Small intestine (tissue), 7 donors: Measurements from ENCODE around the gene CNR2. TPM values are rescaled to one million over a fixed set of nuclear protein-coding genes. Genes with fewer than 3 reads are reported as not detected.
"Not testable (repeated sequence)": the region's sequence is repeated elsewhere in the genome, so short reads cannot be mapped to it uniquely, and the experiment has no call there.

Source experiments
- DNase-seq, 2 donors: peaks; one replicate each; pipeline versions ENCODE4 v3.0.0 to v3.0.0-alpha.2; 2013
- FAIRE-seq: peaks from 2 replicates; lab custom pipeline; 2012; peaks lifted over from hg19 to GRCh38; lab: Jason Lieb, UNC
- H3K27ac ChIP-seq, 3 donors: one replicate each; pipeline ENCODE4 v1.5.1; 2013; ENCODE audit warnings: low read length in 2 of 3, mild to moderate bottlenecking in 2 of 3, control low read depth in 1 of 3, inconsistent platforms in 1 of 3, low read depth in 1 of 3, moderate library complexity in 1 of 3
- H3K27me3 ChIP-seq, 3 donors: one replicate each; pipeline ENCODE4 v1.6.1; 2013; ENCODE audit warnings: low read length in 3 of 3, inconsistent platforms in 1 of 3; ENCODE audit not compliant: control insufficient read depth in 3 of 3, insufficient read depth in 3 of 3
- H3K36me3 ChIP-seq, 3 donors: one replicate each; pipeline ENCODE4 v1.6.1; 2013; ENCODE audit warnings: low read length in 3 of 3, inconsistent platforms in 1 of 3, low read depth in 1 of 3, mild to moderate bottlenecking in 1 of 3, moderate library complexity in 1 of 3; ENCODE audit not compliant: control insufficient read depth in 3 of 3, insufficient read depth in 2 of 3
- H3K4me1 ChIP-seq, 3 donors: one replicate each; pipeline ENCODE4 v1.6.1; 2013; ENCODE audit warnings: low read length in 2 of 3, inconsistent platforms in 1 of 3, low read depth in 1 of 3, mild to moderate bottlenecking in 1 of 3, moderate library complexity in 1 of 3; ENCODE audit not compliant: control insufficient read depth in 3 of 3, insufficient read depth in 2 of 3
- H3K4me3 ChIP-seq, 3 donors: one replicate each; pipeline ENCODE4 v1.5.1; 2013; ENCODE audit warnings: low read length in 3 of 3, control low read depth in 1 of 3, inconsistent platforms in 1 of 3, low read depth in 1 of 3, mild to moderate bottlenecking in 1 of 3, moderate library complexity in 1 of 3
- H3K9me3 ChIP-seq, 2 donors: one replicate each; pipeline ENCODE4 v1.6.1; 2013; ENCODE audit warnings: low read depth in 1 of 2, low read length in 1 of 2; ENCODE audit not compliant: control insufficient read depth in 2 of 2, insufficient read depth in 1 of 2
- WGBS, 3 donors: extraction: QIAGEN DNeasy Blood & Tissue Kit; methylation state at CpG; one replicate each; pipeline ENCODE4 v1.1.7; 2013; 5-methylcytosine and 5-hydroxymethylcytosine counted together
- polyA plus RNA-seq, 4 donors: library from polyadenylated mRNA; stranded (reverse) in 3 of 4; unstranded in 1 of 4; fragments of 200-250 nt in 3 of 4; fragments of 120-200 nt in 1 of 4; gene quantifications; one replicate each; pipeline versions ENCODE4 v1.2.1 to v1.2.3, GENCODE V29; 2013
- donor health status: healthy with polysubstance abuse.
- donor health status: control.
- donor health status: control.
- donor health status: Bipolar disorder and iron deficiency.
- donor health status: healthy.

CNR2 gene
- polyA plus RNA-seq, 4 donors: 0.10 to 0.15 TPM; not detected in 2

GRCh38 chr1:23867895-23868556 lies 45.1 kb downstream of the CNR2 start, which contains the start of gene FUCA1:
FUCA1 (minus strand) TSS chr1:23868290; CDS start chr1:23868286, 4 bp downstream.
- peak within 1 kb of the TSS; percentile 64 to 92 (median 74) for H3K4me3 ChIP-seq
- 0% methylated on average over 38 to 71 of the region's 71 CpGs for WGBS, 3 donors
- peaks cover 3 to 16% (median 3%) of the 10 kb centered on the region in 3 donors for H3K4me1 ChIP-seq
- peaks cover 0 to 14% (median 4%) of the 10 kb centered on the region in 3 donors for H3K36me3 ChIP-seq
- DNase-seq (peak; percentile 96 to 98), FAIRE-seq (no peak)
- H3K9me3 ChIP-seq: no peaks in the 10 kb centered on the region
- peak within 1 kb of the TSS; percentile 66 to 78 (median 74) for H3K27ac ChIP-seq
- H3K27me3 ChIP-seq: peaks cover 0 to 4% (median 0%) of the 10 kb centered on the region in 3 donors

- Histone ChIP-seq H3K9me3 (no peaks in the 10 kb centered on the region), H3K27me3 (peaks cover 0 to 4% (median 0%) of the 10 kb centered on the region in 3 donors), H3K27ac (peak overlapping the region; percentile 66 to 78 (median 74)), H3K36me3 (peaks cover 0 to 14% (median 5%) of the 10 kb centered on the region in 3 donors), H3K4me3 (peak overlapping the region; percentile 64 to 92 (median 74)), H3K4me1 (peaks cover 3 to 16% (median 3%) of the 10 kb centered on the region in 3 donors)
- FAIRE-seq: no peak
- WGBS, 3 donors: 1 to 4% (median 1%) methylated on average over 15 to 17 of the region's 17 CpGs
- peak in 1 of 2 donors; percentile 42 for DNase-seq
These were observed 45.6 kb downstream of the CNR2 start for GRCh38 chr1:23867542-23867894.

- Histone ChIP-seq H3K27me3 (peaks cover 0 to 4% (median 0%) of the 10 kb centered on the region in 3 donors), H3K36me3 (peaks cover 0 to 23% (median 10%) of the 10 kb centered on the region in 3 donors), H3K4me1 (peaks cover 3 to 16% (median 3%) of the 10 kb centered on the region in 3 donors), H3K27ac (no peak overlapping the region), H3K9me3 (no peaks in the 10 kb centered on the region), H3K4me3 (no peak overlapping the region)
- peak in 1 of 2 donors; percentile 32 for DNase-seq
- 80 to 90% (median 85%) methylated on average over 4 of the region's 4 CpGs for WGBS, 3 donors
- FAIRE-seq: no peak
These were observed 47.6 kb downstream of the CNR2 start for GRCh38 chr1:23865543-23865930.

- H3K4me3 ChIP-seq: no peak overlapping the region
- FAIRE-seq (no peak), DNase-seq (no peak)
- WGBS, 3 donors: 94 to 97% (median 96%) methylated on average over 13 of the region's 13 CpGs
- no peak overlapping the region for H3K27ac ChIP-seq
- H3K27me3 ChIP-seq: peaks cover 0 to 4% (median 0%) of the 10 kb centered on the region in 3 donors
- peaks cover 0 to 24% (median 10%) of the 10 kb centered on the region in 3 donors for H3K36me3 ChIP-seq
- no peaks in the 10 kb centered on the region for H3K9me3 ChIP-seq
- H3K4me1 ChIP-seq: peaks cover 3 to 16% (median 3%) of the 10 kb centered on the region in 3 donors
These were observed 48.2 kb downstream of the CNR2 start for GRCh38 chr1:23864801-23865542.

GRCh38 chr1:23862640-23863039 lies 50.5 kb downstream of the CNR2 start:
- Histone ChIP-seq H3K4me3 (no peak overlapping the region), H3K27me3 (no peaks in the 10 kb centered on the region), H3K4me1 (peaks cover 3 to 12% (median 3%) of the 10 kb centered on the region in 3 donors), H3K9me3 (no peaks in the 10 kb centered on the region), H3K27ac (no peak overlapping the region), H3K36me3 (peaks cover 3 to 38% (median 18%) of the 10 kb centered on the region in 3 donors)
- DNase-seq (no peak), FAIRE-seq (no peak)
- WGBS, 3 donors: 77 to 94% (median 90%) methylated on average over 3 of the region's 3 CpGs

- Histone ChIP-seq H3K27ac (no peak overlapping the region), H3K4me1 (no peaks in the 10 kb centered on the region), H3K36me3 (peaks cover 7 to 31% (median 14%) of the 10 kb centered on the region in 3 donors), H3K27me3 (no peaks in the 10 kb centered on the region), H3K4me3 (no peak overlapping the region), H3K9me3 (peaks cover 0 to 4% of the 10 kb centered on the region in 2 donors)
- no peak for DNase-seq
- FAIRE-seq: no peak
- 48 to 59% (median 58%) methylated on average over 2 of the region's 2 CpGs for WGBS, 3 donors
These were observed 58.6 kb downstream of the CNR2 start for GRCh38 chr1:23854568-23854967.

- 93 to 98% (median 94%) methylated on average over 8 to 26 of the region's 34 CpGs for WGBS, 3 donors
- H3K27me3 ChIP-seq, H3K27ac ChIP-seq, H3K9me3 ChIP-seq, H3K4me3 ChIP-seq, FAIRE-seq, DNase-seq, H3K4me1 ChIP-seq: not testable (repeated sequence)
- peaks cover 4 to 31% (median 11%) of the 10 kb centered on the region in 3 donors for H3K36me3 ChIP-seq
These were observed 60.0 kb downstream of the CNR2 start for GRCh38 chr1:23853124-23853523.

GRCh38 chr1:23851406-23851805 lies 61.8 kb downstream of the CNR2 start:
- not testable (repeated sequence) for H3K4me1 ChIP-seq, H3K27me3 ChIP-seq, H3K4me3 ChIP-seq, FAIRE-seq, H3K27ac ChIP-seq, DNase-seq
- Histone ChIP-seq H3K36me3 (peaks cover 4 to 34% (median 13%) of the 10 kb centered on the region in 3 donors), H3K9me3 (peaks cover 0 to 14% of the 10 kb centered on the region in 2 donors)
